ENCODE results near the gene PRR3. TPM values are rescaled to one million over a fixed set of nuclear protein-coding genes. Genes with fewer than 3 reads are reported as not detected.
A peak's percentile ranks its signal among the peaks of the same experiment; 100 is the strongest.

PRR3 gene
- total RNA-seq, 1 donor from 2014 or later: 11.0 TPM

DNA sequence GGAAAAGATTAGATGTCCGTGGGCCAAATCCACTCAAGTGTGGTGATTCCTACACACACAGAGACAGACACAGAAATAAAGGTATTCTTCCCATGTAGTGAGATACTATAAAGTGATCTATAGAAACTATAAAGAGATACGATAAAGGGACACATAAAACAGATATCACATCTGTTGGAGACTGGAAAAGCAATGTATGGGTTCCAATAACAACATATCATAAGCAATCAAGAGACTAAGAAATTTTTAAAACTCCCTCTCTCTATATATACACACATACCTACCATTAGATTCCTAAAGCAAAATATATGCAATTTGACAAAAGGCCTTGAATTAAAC lies 54.7 kb downstream of the PRR3 start:
- no peak overlapping the region for H2AFZ ChIP-seq (ENCODE audit: low read depth, low read length)
- H3K27ac Mint-ChIP-seq (ENCODE audit: unreplicated experiment): peak overlapping the region; percentile 42
- FAIRE-seq: no peak
- peak overlapping the region; percentile 99 for H3K4me2 ChIP-seq (ENCODE audit: low read length)
- no peak overlapping the region for H3K9ac ChIP-seq (ENCODE audit: low read length)
- TF ChIP-seq EZH2 (IDR thresholded peaks at IDR 0.05; ENCODE audit: insufficient read depth, low read length): no peak
- TF ChIP-seq, protein P1, sequence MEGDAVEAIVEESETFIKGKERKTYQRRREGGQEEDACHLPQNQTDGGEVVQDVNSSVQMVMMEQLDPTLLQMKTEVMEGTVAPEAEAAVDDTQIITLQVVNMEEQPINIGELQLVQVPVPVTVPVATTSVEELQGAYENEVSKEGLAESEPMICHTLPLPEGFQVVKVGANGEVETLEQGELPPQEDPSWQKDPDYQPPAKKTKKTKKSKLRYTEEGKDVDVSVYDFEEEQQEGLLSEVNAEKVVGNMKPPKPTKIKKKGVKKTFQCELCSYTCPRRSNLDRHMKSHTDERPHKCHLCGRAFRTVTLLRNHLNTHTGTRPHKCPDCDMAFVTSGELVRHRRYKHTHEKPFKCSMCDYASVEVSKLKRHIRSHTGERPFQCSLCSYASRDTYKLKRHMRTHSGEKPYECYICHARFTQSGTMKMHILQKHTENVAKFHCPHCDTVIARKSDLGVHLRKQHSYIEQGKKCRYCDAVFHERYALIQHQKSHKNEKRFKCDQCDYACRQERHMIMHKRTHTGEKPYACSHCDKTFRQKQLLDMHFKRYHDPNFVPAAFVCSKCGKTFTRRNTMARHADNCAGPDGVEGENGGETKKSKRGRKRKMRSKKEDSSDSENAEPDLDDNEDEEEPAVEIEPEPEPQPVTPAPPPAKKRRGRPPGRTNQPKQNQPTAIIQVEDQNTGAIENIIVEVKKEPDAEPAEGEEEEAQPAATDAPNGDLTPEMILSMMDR (IDR thresholded peaks at IDR 0.05; ENCODE audit: insufficient read depth, low read depth, low read length): no peak
- H3K4me3 ChIP-seq (ENCODE audit: insufficient read depth, low read depth, low read length): no peak overlapping the region
- H3K4me1 ChIP-seq (ENCODE audit: insufficient read depth, low read length): peaks cover 34% of the 10 kb centered on the region
- no peak overlapping the region for H3K27ac ChIP-seq (ENCODE audit: low read depth, low read length)
- H3K36me3 ChIP-seq (ENCODE audit: insufficient read depth, low read length): peaks cover 34% of the 10 kb centered on the region
- peaks cover 18% of the 10 kb centered on the region for H3K36me3 Mint-ChIP-seq (ENCODE audit: low read depth, unreplicated experiment)
- H3K9me3 ChIP-seq (ENCODE audit: insufficient read depth, low read depth, low read length): no peaks in the 10 kb centered on the region
- H3K4me1 Mint-ChIP-seq (ENCODE audit: low read depth, unreplicated experiment): peaks cover 34% of the 10 kb centered on the region
- no peak overlapping the region for H3K4me3 Mint-ChIP-seq (ENCODE audit: unreplicated experiment)
- peaks cover 58% of the 10 kb centered on the region for H3K79me2 ChIP-seq (ENCODE audit: insufficient read depth, low read length)
- H3K9me3 Mint-ChIP-seq (ENCODE audit: unreplicated experiment): no peaks in the 10 kb centered on the region
- no peaks in the 10 kb centered on the region for H3K27me3 ChIP-seq (ENCODE audit: insufficient read depth, low read length)
- no peak for DNase-seq (ENCODE audit: low read depth)
- H4K20me1 ChIP-seq (ENCODE audit: insufficient read depth, low read length): peaks cover 81% of the 10 kb centered on the region
- H3K27me3 Mint-ChIP-seq (ENCODE audit: low read depth, unreplicated experiment): no peaks in the 10 kb centered on the region

DNA sequence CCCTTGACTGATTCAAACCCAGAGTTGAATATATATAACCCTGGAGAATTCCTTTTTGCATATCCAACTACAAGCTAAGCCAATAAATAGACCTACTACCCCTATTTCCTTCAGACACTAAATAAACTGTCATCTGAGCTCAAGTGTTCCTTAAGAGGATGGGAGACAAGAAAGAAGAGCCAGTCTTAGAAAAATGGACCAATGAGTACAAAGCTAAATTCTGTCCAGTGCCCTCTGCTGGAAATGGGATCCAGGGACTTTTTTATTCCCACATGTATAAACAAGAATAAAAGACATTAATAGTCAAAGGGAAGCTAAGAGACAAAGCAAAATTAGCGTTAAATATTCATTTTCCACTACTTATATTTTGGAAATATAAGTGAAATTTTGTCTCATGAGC lies 55.1 kb downstream of the PRR3 start:
- Histone ChIP-seq H3K36me3 (ENCODE audit: insufficient read depth, low read length) (peaks cover 30% of the 10 kb centered on the region), H4K20me1 (ENCODE audit: insufficient read depth, low read length) (peaks cover 81% of the 10 kb centered on the region), H3K9ac (ENCODE audit: low read length) (no peak overlapping the region), H3K9me3 (ENCODE audit: insufficient read depth, low read depth, low read length) (no peaks in the 10 kb centered on the region), H3K4me2 (ENCODE audit: low read length) (peak overlapping the region; percentile 99), H3K4me1 (ENCODE audit: insufficient read depth, low read length) (peaks cover 34% of the 10 kb centered on the region), H3K27ac (ENCODE audit: low read depth, low read length) (peak overlapping the region; percentile 0), H3K27me3 (ENCODE audit: insufficient read depth, low read length) (no peaks in the 10 kb centered on the region), H2AFZ (ENCODE audit: low read depth, low read length) (no peak overlapping the region), H3K79me2 (ENCODE audit: insufficient read depth, low read length) (peaks cover 61% of the 10 kb centered on the region), H3K4me3 (ENCODE audit: insufficient read depth, low read depth, low read length) (no peak overlapping the region)
- H3K36me3 Mint-ChIP-seq (ENCODE audit: low read depth, unreplicated experiment): peaks cover 21% of the 10 kb centered on the region
- H3K9me3 Mint-ChIP-seq (ENCODE audit: unreplicated experiment): peaks cover 3% of the 10 kb centered on the region
- peaks cover 36% of the 10 kb centered on the region for H3K4me1 Mint-ChIP-seq (ENCODE audit: low read depth, unreplicated experiment)
- FAIRE-seq (no peak), DNase-seq (ENCODE audit: low read depth) (peak; percentile 23)
- no peaks in the 10 kb centered on the region for H3K27me3 Mint-ChIP-seq (ENCODE audit: low read depth, unreplicated experiment)
- TF ChIP-seq, protein P1 (IDR thresholded peaks at IDR 0.05; ENCODE audit: insufficient read depth, low read depth, low read length): peak; percentile 34
- no peak for TF ChIP-seq EZH2 (IDR thresholded peaks at IDR 0.05; ENCODE audit: insufficient read depth, low read length)
- H3K27ac Mint-ChIP-seq (ENCODE audit: unreplicated experiment): peak overlapping the region; percentile 42
- H3K4me3 Mint-ChIP-seq (ENCODE audit: unreplicated experiment): no peak overlapping the region

DNA sequence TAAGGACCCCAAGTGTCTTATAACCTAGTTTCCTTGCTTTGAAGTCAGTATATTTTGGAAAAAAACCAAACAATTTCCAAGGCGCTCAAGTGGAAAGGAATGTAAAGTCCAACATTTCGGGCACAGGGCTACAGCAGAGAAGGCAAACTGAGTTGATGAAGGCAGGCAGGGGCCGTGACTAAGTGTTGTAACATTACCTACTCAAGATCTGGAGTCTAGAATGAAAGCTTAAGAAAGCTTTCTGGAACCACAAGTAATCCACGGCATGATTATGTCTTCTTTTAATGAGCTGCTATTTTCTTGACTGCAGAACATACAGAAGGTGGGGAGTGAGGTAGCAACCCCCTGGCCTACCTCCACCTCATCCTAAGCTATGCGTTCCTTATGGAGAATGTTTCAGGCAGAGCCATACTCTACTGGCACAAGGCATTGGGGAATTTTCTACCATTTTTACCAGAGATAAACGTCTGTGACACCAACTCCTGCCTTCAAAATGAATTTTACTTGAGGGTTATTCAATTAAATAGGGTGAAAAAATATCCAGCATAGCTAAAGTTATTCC lies 55.7 kb downstream of the PRR3 start:
- H3K79me2 ChIP-seq (ENCODE audit: insufficient read depth, low read length): peaks cover 57% of the 10 kb centered on the region
- H3K36me3 ChIP-seq (ENCODE audit: insufficient read depth, low read length): peaks cover 25% of the 10 kb centered on the region
- no peak for TF ChIP-seq EZH2 (IDR thresholded peaks at IDR 0.05; ENCODE audit: insufficient read depth, low read length)
- TF ChIP-seq, protein P1 (IDR thresholded peaks at IDR 0.05; ENCODE audit: insufficient read depth, low read depth, low read length): no peak
- peaks cover 34% of the 10 kb centered on the region for H3K4me1 ChIP-seq (ENCODE audit: insufficient read depth, low read length)
- H3K4me2 ChIP-seq (ENCODE audit: low read length): peak overlapping the region; percentile 99
- peaks cover 77% of the 10 kb centered on the region for H4K20me1 ChIP-seq (ENCODE audit: insufficient read depth, low read length)
- H3K27ac ChIP-seq (ENCODE audit: low read depth, low read length): peak overlapping the region; percentile 100
- H3K9me3 ChIP-seq (ENCODE audit: insufficient read depth, low read depth, low read length): no peaks in the 10 kb centered on the region
- peaks cover 23% of the 10 kb centered on the region for H3K36me3 Mint-ChIP-seq (ENCODE audit: low read depth, unreplicated experiment)
- no peak overlapping the region for H3K4me3 ChIP-seq (ENCODE audit: insufficient read depth, low read depth, low read length)
- peak overlapping the region; percentile 49 for H3K27ac Mint-ChIP-seq (ENCODE audit: unreplicated experiment)
- H3K9me3 Mint-ChIP-seq (ENCODE audit: unreplicated experiment): peaks cover 3% of the 10 kb centered on the region
- H3K27me3 ChIP-seq (ENCODE audit: insufficient read depth, low read length): no peaks in the 10 kb centered on the region
- peak; percentile 83 for DNase-seq (ENCODE audit: low read depth)
- no peak overlapping the region for H2AFZ ChIP-seq (ENCODE audit: low read depth, low read length)
- H3K4me1 Mint-ChIP-seq (ENCODE audit: low read depth, unreplicated experiment): peaks cover 36% of the 10 kb centered on the region
- H3K4me3 Mint-ChIP-seq (ENCODE audit: unreplicated experiment): peak overlapping the region; percentile 65
- H3K27me3 Mint-ChIP-seq (ENCODE audit: low read depth, unreplicated experiment): no peaks in the 10 kb centered on the region
- peak overlapping the region; percentile 100 for H3K9ac ChIP-seq (ENCODE audit: low read length)
- no peak for FAIRE-seq

All from astrocyte (in vitro differentiated cells and primary cell).